Prostate gland (tissue), 2 donors: ENCODE measurements around the gene XAB2.

Experiments used
- POLR2A ChIP-seq: fragments of 450-650 bp; IDR thresholded peaks from one replicate; pipeline ENCODE4 v1.6.1; 2016; ENCODE audit warnings: antibody characterized with exemption, mild to moderate bottlenecking
- TF ChIP-seq, protein P1 (sequence below), 4 experiments: fragments of 200-600 bp in 2 of 4; fragments of 450-650 bp in 2 of 4; sonication (generic) in 2 of 4; IDR thresholded peaks; 1 replicate in 3 of 4; 2 replicates in 1 of 4; pipeline ENCODE4 v1.5.1; 2016 to 2019; ENCODE audit warnings: antibody characterized with exemption in 4 of 4, mild to moderate bottlenecking in 2 of 4, moderate library complexity in 2 of 4

- TF ChIP-seq, protein P1, sequence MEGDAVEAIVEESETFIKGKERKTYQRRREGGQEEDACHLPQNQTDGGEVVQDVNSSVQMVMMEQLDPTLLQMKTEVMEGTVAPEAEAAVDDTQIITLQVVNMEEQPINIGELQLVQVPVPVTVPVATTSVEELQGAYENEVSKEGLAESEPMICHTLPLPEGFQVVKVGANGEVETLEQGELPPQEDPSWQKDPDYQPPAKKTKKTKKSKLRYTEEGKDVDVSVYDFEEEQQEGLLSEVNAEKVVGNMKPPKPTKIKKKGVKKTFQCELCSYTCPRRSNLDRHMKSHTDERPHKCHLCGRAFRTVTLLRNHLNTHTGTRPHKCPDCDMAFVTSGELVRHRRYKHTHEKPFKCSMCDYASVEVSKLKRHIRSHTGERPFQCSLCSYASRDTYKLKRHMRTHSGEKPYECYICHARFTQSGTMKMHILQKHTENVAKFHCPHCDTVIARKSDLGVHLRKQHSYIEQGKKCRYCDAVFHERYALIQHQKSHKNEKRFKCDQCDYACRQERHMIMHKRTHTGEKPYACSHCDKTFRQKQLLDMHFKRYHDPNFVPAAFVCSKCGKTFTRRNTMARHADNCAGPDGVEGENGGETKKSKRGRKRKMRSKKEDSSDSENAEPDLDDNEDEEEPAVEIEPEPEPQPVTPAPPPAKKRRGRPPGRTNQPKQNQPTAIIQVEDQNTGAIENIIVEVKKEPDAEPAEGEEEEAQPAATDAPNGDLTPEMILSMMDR (IDR thresholded peaks at IDR 0.05), result no peak
- no peak for TF ChIP-seq POLR2A
Measured at GRCh38 chr19:7633698-7634097, 4.4 kb upstream of the XAB2 start, which contains the start of gene PCP2.
